Measurements from ENCODE around the gene RASD1. TPM values are rescaled to one million over a fixed set of nuclear protein-coding genes. Genes with fewer than 3 reads are reported as not detected.
A peak's percentile ranks its signal among the peaks of the same experiment; 100 is the strongest.

RASD1 gene
- total RNA-seq, 1 experiment from 2014 or later = 5.7 TPM

GRCh38 chr17:17497065-17497844 is 1.1 kb upstream of the RASD1 start:
- H3K18ac ChIP-seq (ENCODE audit: insufficient read length, low read depth, low read length) = no peak overlapping the region
- H3K79me1 ChIP-seq (ENCODE audit: insufficient read depth, low read depth, low read length, poor library complexity, severe bottlenecking) = no peaks in the 10 kb centered on the region
- H2BK12ac ChIP-seq (ENCODE audit: insufficient read length, low read depth, low read length) = no peak overlapping the region
- H3K4me1 ChIP-seq (ENCODE audit: insufficient read depth, low read length) = peaks cover 3% of the 10 kb centered on the region; the same call in 1 of the 2 replicates
- H4K5ac ChIP-seq (ENCODE audit: insufficient read length, low read depth, low read length) = no peak overlapping the region
- H3K9ac ChIP-seq (ENCODE audit: extremely low read depth, insufficient read length, low read length) = no peak overlapping the region
- no peak overlapping the region for H2AK5ac ChIP-seq (ENCODE audit: insufficient read length, low read length)
- no peak overlapping the region for H4K91ac ChIP-seq (ENCODE audit: insufficient read length, low read depth, low read length)
- H2BK5ac ChIP-seq (ENCODE audit: insufficient read length, low read length) = no peak overlapping the region
- H3K27me3 ChIP-seq (ENCODE audit: insufficient read depth, low read length) = peaks cover 8% of the 10 kb centered on the region; the same call in 1 of the 2 replicates
- no peak overlapping the region for H2BK15ac ChIP-seq (ENCODE audit: low read depth, low read length)
- peak; percentile 18; the same call in 1 of the 3 replicates for TF ChIP-seq CTCF (conservative IDR thresholded peaks at IDR 0.05)
- H3K4me2 ChIP-seq (ENCODE audit: insufficient read depth, insufficient read length, low read length) = peak overlapping the region; percentile 43
- no peak overlapping the region for H3K23ac ChIP-seq (ENCODE audit: insufficient read length, low read depth, low read length)
- no peak overlapping the region for H2BK120ac ChIP-seq (ENCODE audit: low read depth, low read length, poor library complexity, severe bottlenecking)
- peaks cover 48% of the 10 kb centered on the region for H3K27me3 Mint-ChIP-seq (ENCODE audit: low read depth)
- WGBS (ENCODE audit: extremely low coverage, insufficient read length, low lambda C conversion rate) = no CpG with 5 or more reads among the region's 19 CpGs
- H3K9me3 Mint-ChIP-seq = no peaks in the 10 kb centered on the region; a peak in 1 of 5 replicates
- H4K20me1 ChIP-seq (ENCODE audit: control insufficient read depth, insufficient read depth, insufficient read length) = no peaks in the 10 kb centered on the region
- H2AFZ ChIP-seq (ENCODE audit: low read length) = no peak overlapping the region
- H3K79me2 ChIP-seq (ENCODE audit: insufficient read depth, low read length) = no peaks in the 10 kb centered on the region
- no peak overlapping the region for H3T11ph ChIP-seq (ENCODE audit: low read length)
- H3K36me3 Mint-ChIP-seq (ENCODE audit: insufficient read depth in 1 of 3, low read depth in 3 of 3) = peaks cover 2 to 6% (median 5%) of the 10 kb centered on the region in 3 experiments
- peaks cover 21% of the 10 kb centered on the region for H3K23me2 ChIP-seq (ENCODE audit: insufficient read length, low read depth, low read length, poor library complexity, severe bottlenecking)
- H3K4me3 Mint-ChIP-seq = peak overlapping the region; percentile 30 to 55
- H3K56ac ChIP-seq (ENCODE audit: insufficient read length, low read depth, low read length) = no peak overlapping the region
- H3K4ac ChIP-seq (ENCODE audit: low read depth, low read length) = no peak overlapping the region
- peaks cover 30 to 32% of the 10 kb centered on the region in 2 experiments for H3K4me1 Mint-ChIP-seq
- no peak overlapping the region; the same call in 1 of the 2 replicates for H3K14ac ChIP-seq (ENCODE audit: insufficient read depth, low read length)
- H3K27ac ChIP-seq (ENCODE audit: insufficient read length, low read depth, low read length) = no peak overlapping the region
- no peaks in the 10 kb centered on the region for H3K9me3 ChIP-seq (ENCODE audit: control insufficient read depth, low read depth, low read length)
- H3K27ac Mint-ChIP-seq = no peak overlapping the region
- H2BK20ac ChIP-seq (ENCODE audit: low read depth, low read length, poor library complexity, severe bottlenecking) = no peak overlapping the region
- no peak overlapping the region for H4K8ac ChIP-seq (replicated peaks; ENCODE audit: insufficient read length, low read depth, low read length)
- peak; percentile 29 for DNase-seq
